Aorta (tissue), 5 donors: ENCODE results near the gene NDUFV3. TPM values are rescaled to one million over a fixed set of nuclear protein-coding genes. Genes with fewer than 3 reads are reported as not detected.
"Not testable (repeated sequence)": the region's sequence is repeated elsewhere in the genome, so short reads cannot be mapped to it uniquely, and the experiment has no call there.

Experiments used
- ATAC-seq: fragments of 200-7000 bp; cut with Tn5 transposase; one replicate; pipeline ENCODE4 v1.9.1; 2022; ENCODE audit warnings: moderate library complexity; ENCODE audit not compliant: low FRiP score
- DNase-seq, 2 donors: peaks; one replicate each; pipeline ENCODE4 v3.0.0-alpha.2; 2020
- H3K27ac ChIP-seq, 2 donors: one replicate each; pipeline ENCODE4 v1.5.1; 2013; ENCODE audit warnings: low read length in 2 of 2, mild to moderate bottlenecking in 2 of 2, moderate library complexity in 2 of 2, control low read depth in 1 of 2, inconsistent platforms in 1 of 2, low read depth in 1 of 2
- H3K27me3 ChIP-seq, 2 donors: one replicate each; pipeline ENCODE4 v1.6.1; 2013; ENCODE audit warnings: control low read depth in 1 of 2, low read length in 1 of 2, mild to moderate bottlenecking in 1 of 2, moderate library complexity in 1 of 2; ENCODE audit not compliant: insufficient read depth in 2 of 2, control insufficient read depth in 1 of 2
- H3K36me3 ChIP-seq, 2 donors: one replicate each; pipeline ENCODE4 v1.6.1; 2013; ENCODE audit warnings: control low read depth in 1 of 2, low read length in 1 of 2, mild to moderate bottlenecking in 1 of 2; ENCODE audit not compliant: insufficient read depth in 2 of 2, control insufficient read depth in 1 of 2
- H3K4me1 ChIP-seq, 2 donors: one replicate each; pipeline ENCODE4 v1.6.1; 2013; ENCODE audit warnings: low read length in 2 of 2, control low read depth in 1 of 2, mild to moderate bottlenecking in 1 of 2, moderate library complexity in 1 of 2; ENCODE audit not compliant: insufficient read depth in 2 of 2, control insufficient read depth in 1 of 2
- H3K4me3 ChIP-seq, 2 donors: one replicate each; pipeline ENCODE4 v1.5.1; 2013; ENCODE audit warnings: low read length in 2 of 2, control low read depth in 1 of 2, mild to moderate bottlenecking in 1 of 2
- H3K9me3 ChIP-seq: one replicate; pipeline ENCODE4 v1.6.1; 2013; ENCODE audit warnings: mild to moderate bottlenecking, low read length; ENCODE audit not compliant: control insufficient read depth
- WGBS, 2 donors: extraction: QIAGEN DNeasy Blood & Tissue Kit; methylation state at CpG; one replicate each; pipeline ENCODE4 v1.1.7; 2013; 5-methylcytosine and 5-hydroxymethylcytosine counted together
- intact Hi-C, 2 donors: fragments of 100-400 bp; cut with DNase I; formaldehyde crosslinking; loops; one replicate each; pipeline versions ENCODE4 v1.14.2 to v1.15.0; 2022
- polyA plus RNA-seq, 2 donors: library from polyadenylated mRNA; stranded (reverse); fragments of 200-250 nt; gene quantifications; one replicate each; pipeline ENCODE4 v1.2.3, GENCODE V29; 2013
- total RNA-seq, 2 donors: library from RNA; stranded (reverse); fragmentation: NEBNext Ultra II Directional; extraction: Animal tissue kit (Norgen Biotek cat#: 25700); gene quantifications; one replicate each; pipeline ENCODE4 v1.2.1, GENCODE V29; 2021
- donor health status: healthy with polysubstance abuse.
- donor health status: Bipolar disorder and iron deficiency.
- donor health status: DM: no; HTN: no; CAD: no.
- donor health status: DM: no; HTN: no; CAD: no.
- donor health status: DM: yes; HTN: yes; CAD: no.

NDUFV3 gene
- total and polyA plus RNA-seq, 4 donors, result 16.3 to 34.4 (median 26.9) TPM

- Histone ChIP-seq H3K4me1 (no peaks in the 10 kb centered on the region), H3K9me3 (no peaks in the 10 kb centered on the region), H3K36me3 (peaks cover 3 to 4% of the 10 kb centered on the region in 2 donors), H3K4me3 (no peak overlapping the region), H3K27me3 (no peaks in the 10 kb centered on the region), H3K27ac (no peak overlapping the region)
- 95 to 96% methylated on average over 11 of the region's 11 CpGs for WGBS, 2 donors
- ATAC-seq (no peak), DNase-seq (no peak)
- intact Hi-C loops, result no loop called here
Measured at GRCh38 chr21:42903817-42904216, 10.7 kb downstream of the NDUFV3 start.

GRCh38 chr21:42905195-42905594 is 12.1 kb downstream of the NDUFV3 start:
- intact Hi-C loops, result no loop called here
- Histone ChIP-seq H3K27me3 (no peaks in the 10 kb centered on the region), H3K9me3 (no peaks in the 10 kb centered on the region), H3K4me1 (no peaks in the 10 kb centered on the region), H3K36me3 (peaks cover 3% of the 10 kb centered on the region in 2 donors), H3K27ac (no peak overlapping the region), H3K4me3 (no peak overlapping the region)
- WGBS, 2 donors, result 97% methylated on average over 8 of the region's 8 CpGs
- ATAC-seq, result no peak
- DNase-seq, result no peak

- no peaks in the 10 kb centered on the region for H3K4me1 ChIP-seq
- no peak overlapping the region for H3K4me3 ChIP-seq
- peaks cover 3% of the 10 kb centered on the region in 2 donors for H3K36me3 ChIP-seq
- DNase-seq, result no peak
- no peaks in the 10 kb centered on the region for H3K27me3 ChIP-seq
- H3K9me3 ChIP-seq, result no peaks in the 10 kb centered on the region
- H3K27ac ChIP-seq, result no peak overlapping the region
- WGBS, 2 donors, result 97% methylated on average over 16 of the region's 16 CpGs
- no peak for ATAC-seq
- intact Hi-C loops, result no loop called here
Measured at GRCh38 chr21:42906233-42906632, 13.1 kb downstream of the NDUFV3 start.

GRCh38 chr21:42908484-42908883 is 15.4 kb downstream of the NDUFV3 start:
- not testable (repeated sequence) for H3K9me3 ChIP-seq

GRCh38 chr21:42911920-42912319 is 18.8 kb downstream of the NDUFV3 start:
- not testable (repeated sequence) for ATAC-seq, H3K4me1 ChIP-seq, DNase-seq, H3K4me3 ChIP-seq, H3K36me3 ChIP-seq, H3K27me3 ChIP-seq, H3K27ac ChIP-seq, H3K9me3 ChIP-seq
- intact Hi-C loops, result loop anchor here in 1 of 2 donors (10.0 kb wide), 1 partner anchor 743 kb away; the partner anchor contains the start of genes HSF2BP and RRP1B
- 91 to 94% methylated on average over 6 of the region's 6 CpGs for whole genome bisulfite sequencing, 2 donors

More at GRCh38 chr21:42908484-42908883, 15.4 kb downstream of the NDUFV3 start:
- 93% methylated on average over 9 of the region's 9 CpGs for WGBS, 2 donors
- H3K4me1 ChIP-seq, H3K27ac ChIP-seq, ATAC-seq, H3K27me3 ChIP-seq, H3K4me3 ChIP-seq, DNase-seq, intact Hi-C loops, H3K36me3 ChIP-seq: not testable (repeated sequence)

GRCh38 chr21:42913476-42913875 is 20.4 kb downstream of the NDUFV3 start:
- Histone ChIP-seq H3K4me1 (no peaks in the 10 kb centered on the region), H3K9me3 (no peaks in the 10 kb centered on the region), H3K27me3 (no peaks in the 10 kb centered on the region), H3K36me3 (peaks cover 0 to 2% of the 10 kb centered on the region in 2 donors), H3K27ac (no peak overlapping the region), H3K4me3 (no peak overlapping the region)
- WGBS, 2 donors, result 67 to 85% methylated on average over 7 of the region's 7 CpGs
- ATAC-seq, result no peak
- no peak for DNase-seq
- intact Hi-C loops, result loop anchor here in 1 of 2 donors (10.0 kb wide), 1 partner anchor 741 kb away; the partner anchor contains the start of genes HSF2BP and RRP1B

- no peak overlapping the region for H3K27ac ChIP-seq
- no peaks in the 10 kb centered on the region for H3K36me3 ChIP-seq
- WGBS, 2 donors, result 95 to 97% methylated on average over 6 of the region's 6 CpGs
- intact Hi-C loops, result loop anchor here in 1 of 2 donors (10.0 kb wide), 1 partner anchor 737 kb away; the partner anchor contains the start of genes HSF2BP and RRP1B
- ATAC-seq (no peak), DNase-seq (no peak)
- H3K4me1 ChIP-seq, result no peaks in the 10 kb centered on the region
- H3K4me3 ChIP-seq, result no peak overlapping the region
- no peaks in the 10 kb centered on the region for H3K27me3 ChIP-seq
- H3K9me3 ChIP-seq, result no peaks in the 10 kb centered on the region
Measured at GRCh38 chr21:42918291-42918690, 25.2 kb downstream of the NDUFV3 start.

- Histone ChIP-seq H3K27me3 (no peaks in the 10 kb centered on the region), H3K4me3 (no peak overlapping the region), H3K9me3 (no peaks in the 10 kb centered on the region), H3K36me3 (no peaks in the 10 kb centered on the region), H3K4me1 (no peaks in the 10 kb centered on the region), H3K27ac (no peak overlapping the region)
- intact Hi-C loops, result no loop called here
- no peak for ATAC-seq
- WGBS, 2 donors, result 88 to 91% methylated on average over 4 of the region's 4 CpGs
- DNase-seq, result no peak
Measured at GRCh38 chr21:42921927-42922326, 28.8 kb downstream of the NDUFV3 start.

- H3K36me3 ChIP-seq, result no peaks in the 10 kb centered on the region
- DNase-seq, result no peak
- no peak overlapping the region for H3K27ac ChIP-seq
- no peak for ATAC-seq
- H3K4me3 ChIP-seq, result no peak overlapping the region
- intact Hi-C loops, result no loop called here
- WGBS, 2 donors, result 90 to 91% methylated on average over 18 of the region's 18 CpGs
- H3K27me3 ChIP-seq, result no peaks in the 10 kb centered on the region
- H3K4me1 ChIP-seq, result no peaks in the 10 kb centered on the region
- H3K9me3 ChIP-seq, result no peaks in the 10 kb centered on the region
Measured at GRCh38 chr21:42922918-42923317, 29.8 kb downstream of the NDUFV3 start.
